ENCODE results near the gene RNF225.

Gene RNF225

DNA sequence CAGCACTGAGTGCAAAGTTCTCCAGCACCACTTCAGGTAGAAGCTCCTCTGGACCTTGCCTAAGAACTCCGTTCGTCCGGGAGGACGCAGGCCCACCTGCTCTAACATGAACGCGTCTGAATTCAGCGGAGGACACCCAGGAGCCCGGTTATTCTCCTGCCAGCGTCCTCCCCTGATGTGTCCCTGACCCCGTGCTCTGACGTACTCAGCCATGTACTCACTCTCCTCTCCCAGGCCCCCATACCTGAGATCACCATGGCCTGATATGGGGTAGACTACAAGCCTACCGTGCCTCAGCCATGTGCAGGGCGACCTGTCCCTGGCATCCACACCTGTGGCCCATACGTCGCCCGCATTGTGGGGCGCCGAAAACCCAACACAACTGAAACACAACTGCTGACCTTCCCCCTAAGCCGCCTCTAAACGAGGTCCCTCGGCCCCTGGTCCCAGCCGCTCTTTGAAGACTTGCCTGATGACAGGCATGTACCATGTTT lies 12.2 kb downstream of the RNF225 start:
- H3K4me3 ChIP-seq (replicated peaks; ENCODE audit: low read depth, low read length) = peak overlapping the region; percentile 91
- TF ChIP-seq, protein P1, sequence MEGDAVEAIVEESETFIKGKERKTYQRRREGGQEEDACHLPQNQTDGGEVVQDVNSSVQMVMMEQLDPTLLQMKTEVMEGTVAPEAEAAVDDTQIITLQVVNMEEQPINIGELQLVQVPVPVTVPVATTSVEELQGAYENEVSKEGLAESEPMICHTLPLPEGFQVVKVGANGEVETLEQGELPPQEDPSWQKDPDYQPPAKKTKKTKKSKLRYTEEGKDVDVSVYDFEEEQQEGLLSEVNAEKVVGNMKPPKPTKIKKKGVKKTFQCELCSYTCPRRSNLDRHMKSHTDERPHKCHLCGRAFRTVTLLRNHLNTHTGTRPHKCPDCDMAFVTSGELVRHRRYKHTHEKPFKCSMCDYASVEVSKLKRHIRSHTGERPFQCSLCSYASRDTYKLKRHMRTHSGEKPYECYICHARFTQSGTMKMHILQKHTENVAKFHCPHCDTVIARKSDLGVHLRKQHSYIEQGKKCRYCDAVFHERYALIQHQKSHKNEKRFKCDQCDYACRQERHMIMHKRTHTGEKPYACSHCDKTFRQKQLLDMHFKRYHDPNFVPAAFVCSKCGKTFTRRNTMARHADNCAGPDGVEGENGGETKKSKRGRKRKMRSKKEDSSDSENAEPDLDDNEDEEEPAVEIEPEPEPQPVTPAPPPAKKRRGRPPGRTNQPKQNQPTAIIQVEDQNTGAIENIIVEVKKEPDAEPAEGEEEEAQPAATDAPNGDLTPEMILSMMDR (IDR thresholded peaks at IDR 0.05; ENCODE audit: low read depth, low read length, missing control alignments) = no peak
- DNase-seq (ENCODE audit: extremely low read depth, low read depth) = no peak

DNA sequence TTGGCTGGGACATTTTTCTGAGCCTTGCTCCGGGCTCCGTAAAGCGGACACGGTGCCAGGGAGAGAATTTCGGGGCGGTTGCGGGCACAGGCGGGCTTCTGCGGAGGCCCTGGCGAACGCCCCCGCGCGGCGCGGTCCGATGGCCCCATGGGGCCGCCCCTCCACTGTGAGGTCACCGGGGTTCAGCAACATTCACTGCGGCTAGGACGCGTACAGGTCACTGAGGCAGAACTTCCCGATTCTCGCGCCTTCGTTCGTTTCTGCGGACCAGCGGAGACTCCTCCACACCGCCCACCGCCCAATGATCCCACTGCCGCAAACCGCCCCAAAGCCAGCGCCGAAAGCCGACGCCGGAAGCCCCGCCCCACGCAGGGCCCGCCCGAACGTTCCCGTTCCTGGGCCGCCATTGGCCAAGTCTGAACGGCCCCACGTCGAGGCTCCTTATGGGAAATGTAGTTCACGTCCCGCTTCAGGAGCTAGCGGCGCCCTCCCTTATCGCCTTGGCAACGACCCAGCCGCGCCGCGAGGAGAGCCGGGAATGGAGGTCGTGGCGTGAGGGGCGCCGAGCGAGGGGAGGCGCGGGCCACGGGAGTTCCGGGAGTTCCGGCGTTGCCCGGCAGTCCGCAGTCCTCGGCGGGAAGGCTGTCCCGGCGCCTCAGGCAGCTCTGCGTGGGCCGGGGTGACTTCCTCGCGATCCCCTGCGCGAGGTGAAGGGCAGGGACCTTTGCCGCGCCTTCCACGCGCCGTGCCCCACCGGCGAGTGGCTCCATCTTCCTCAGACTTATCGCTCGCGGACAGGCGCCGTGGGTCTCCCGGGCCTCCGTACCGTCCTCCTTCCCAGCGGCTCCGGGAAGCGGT lies 12.9 kb downstream of the RNF225 start, which contains the start of gene ZNF584:
ZNF584 (plus strand) TSS at position 498 of the 858 bp plus-strand sequence. CDS start 499 bp downstream, outside the sequence.
- peak within 1 kb of the TSS; percentile 91 for H3K4me3 ChIP-seq (replicated peaks; ENCODE audit: low read depth, low read length)
- peak; percentile 79 for DNase-seq (ENCODE audit: extremely low read depth, low read depth)
- TF ChIP-seq, protein P1 (IDR thresholded peaks at IDR 0.05; ENCODE audit: low read depth, low read length, missing control alignments) = no peak

DNA sequence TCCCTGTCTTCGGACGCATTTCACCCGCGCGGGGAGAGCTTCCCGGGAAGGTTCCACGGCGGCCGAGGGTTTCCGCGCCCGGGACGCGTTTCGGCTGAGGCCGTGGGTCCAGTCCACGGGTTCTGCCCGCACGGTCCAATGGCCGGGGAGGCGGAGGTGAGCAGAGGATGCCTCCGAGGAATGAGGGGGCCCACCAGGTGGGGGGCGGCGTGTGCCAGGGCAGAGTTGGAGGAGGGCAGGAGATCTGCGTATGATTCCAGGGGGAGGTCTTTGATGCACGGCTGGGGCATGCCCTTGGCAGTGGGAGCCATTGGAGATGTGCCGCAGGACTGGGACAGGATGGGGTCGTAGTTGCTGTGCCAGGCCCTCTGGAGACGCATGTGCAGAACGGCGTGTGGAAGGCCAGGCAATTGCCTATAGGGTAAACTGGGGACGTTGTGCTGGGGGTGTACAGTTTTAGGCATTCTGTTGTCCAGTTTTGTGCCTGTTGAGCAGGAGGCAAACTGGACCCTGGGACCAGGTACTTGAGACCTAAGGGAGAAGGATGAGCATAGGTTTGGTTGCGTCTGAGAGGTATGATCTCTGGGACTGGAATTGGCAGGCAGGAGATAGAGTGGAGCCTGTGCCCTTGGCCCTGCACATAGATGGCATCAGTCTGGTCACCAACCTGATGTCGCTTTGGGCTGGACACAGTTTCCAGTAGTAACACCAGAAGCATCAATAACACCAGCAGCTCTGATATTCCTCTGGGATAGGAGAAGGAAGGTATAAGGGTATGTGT lies 13.7 kb downstream of the RNF225 start:
- H3K4me3 ChIP-seq (replicated peaks; ENCODE audit: low read depth, low read length) = peak overlapping the region; percentile 91
- TF ChIP-seq, protein P1 (IDR thresholded peaks at IDR 0.05; ENCODE audit: low read depth, low read length, missing control alignments) = no peak
- DNase-seq (ENCODE audit: extremely low read depth, low read depth) = no peak

DNA sequence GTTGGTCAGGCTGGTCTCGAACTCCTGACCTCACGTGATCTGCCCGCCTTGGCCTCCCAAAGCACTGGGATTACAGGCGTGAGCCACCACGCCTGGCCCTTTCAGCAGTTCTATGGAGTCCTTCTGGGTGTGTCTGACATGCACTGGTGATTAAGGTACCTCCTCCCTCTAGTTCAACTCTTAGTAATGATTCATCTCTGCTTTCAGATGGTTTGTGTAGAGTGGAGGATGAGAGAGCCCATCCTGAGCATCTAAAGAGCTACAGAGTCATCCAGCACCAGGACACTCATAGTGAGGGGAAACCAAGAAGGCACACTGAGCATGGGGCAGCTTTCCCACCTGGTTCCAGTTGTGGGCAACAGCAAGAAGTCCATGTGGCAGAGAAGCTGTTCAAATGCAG lies 21.1 kb downstream of the RNF225 start:
- TF ChIP-seq, protein P1 (IDR thresholded peaks at IDR 0.05; ENCODE audit: low read depth, low read length, missing control alignments) = no peak
- no peak overlapping the region for H3K4me3 ChIP-seq (replicated peaks; ENCODE audit: low read depth, low read length)

DNA sequence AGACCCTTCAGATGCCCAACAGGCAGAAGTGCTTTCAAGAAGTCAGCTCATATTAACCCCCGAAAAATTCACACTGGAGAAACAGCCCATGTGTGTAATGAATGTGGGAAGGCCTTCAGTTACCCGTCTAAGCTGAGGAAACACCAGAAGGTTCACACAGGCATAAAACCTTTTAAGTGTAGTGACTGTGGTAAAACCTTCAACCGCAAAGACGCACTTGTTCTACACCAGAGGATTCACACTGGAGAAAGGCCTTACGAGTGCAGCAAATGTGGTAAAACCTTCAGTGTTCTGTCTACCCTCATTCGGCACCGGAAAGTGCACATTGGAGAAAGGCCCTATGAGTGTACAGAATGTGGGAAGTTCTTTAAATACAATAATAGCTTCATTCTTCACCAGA lies 21.6 kb downstream of the RNF225 start:
- TF ChIP-seq, protein P1 (IDR thresholded peaks at IDR 0.05; ENCODE audit: low read depth, low read length, missing control alignments) = no peak
- no peak for DNase-seq (ENCODE audit: extremely low read depth, low read depth)
- no peak overlapping the region for H3K4me3 ChIP-seq (replicated peaks; ENCODE audit: low read depth, low read length)

More for the DNA sequence above, 21.1 kb downstream of the RNF225 start:
- no peak for DNase-seq (ENCODE audit: extremely low read depth, low read depth)

DNA sequence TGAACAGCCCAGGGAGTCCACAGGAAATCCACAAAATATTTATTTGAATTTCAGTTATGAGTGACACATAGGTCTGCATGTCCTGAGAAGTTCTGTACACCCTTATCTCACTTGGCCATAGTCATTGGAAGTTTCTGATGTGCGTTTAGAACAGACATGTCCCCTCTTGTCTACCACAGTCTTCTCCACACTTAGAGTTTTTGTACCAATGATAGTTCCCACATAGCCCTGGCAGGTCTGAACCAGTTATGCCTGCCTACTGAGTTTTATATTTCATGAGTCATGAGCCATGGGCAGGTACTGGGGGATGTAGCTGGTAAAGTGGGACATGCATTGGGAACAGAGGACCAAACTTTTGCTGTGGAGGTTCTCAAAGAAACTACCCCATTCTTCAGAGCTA lies 33.2 kb downstream of the RNF225 start:
- H3K4me3 ChIP-seq (replicated peaks; ENCODE audit: low read depth, low read length) = no peak overlapping the region
- TF ChIP-seq, protein P1 (IDR thresholded peaks at IDR 0.05; ENCODE audit: low read depth, low read length, missing control alignments) = no peak
- no peak for DNase-seq (ENCODE audit: extremely low read depth, low read depth)

Data from HFF-Myc (cell line).